H1 (cell line): ENCODE measurements around the gene FBXW5. TPM values are rescaled to one million over a fixed set of nuclear protein-coding genes. Genes with fewer than 3 reads are reported as not detected.

Experiments
- CTCF ChIA-PET: fragments of 300-600 bp; sonication (Branson Sonifier 250); formaldehyde crosslinking; loops from one replicate; lab custom pipeline; 2021; ENCODE audit not compliant: partially characterized antibody; lab: Charles Lee
- POLR2A ChIA-PET: fragments of 300-600 bp; sonication (Branson Sonifier 250); formaldehyde crosslinking; loops from one replicate; lab custom pipeline; 2021; ENCODE audit warnings: inconsistent platforms; ENCODE audit not compliant: partially characterized antibody; lab: Charles Lee
- DNase-seq, 2 experiments: peaks; one replicate each; pipeline versions ENCODE4 v3.0.0 to v3.0.0-alpha.2; 2010 to 2022; ENCODE audit warnings: low spot score in 2 of 2, low read depth in 1 of 2, mixed read lengths in 1 of 2
- FAIRE-seq: peaks from 2 replicates; lab custom pipeline; 2011; peaks lifted over from hg19 to GRCh38; lab: Jason Lieb, UNC
- H2AFZ ChIP-seq: 2 replicates; pipeline ENCODE4 v1.8.1; 2012; ENCODE audit warnings: low read length, inconsistent platforms
- H2AK5ac ChIP-seq: 2 replicates; pipeline ENCODE4 v1.6.1; 2013; ENCODE audit warnings: low read depth, low read length
- H2BK120ac ChIP-seq: replicated peaks from 2 replicates; pipeline ENCODE3; 2013; ENCODE audit warnings: low read depth, low read length, inconsistent platforms
- H2BK12ac ChIP-seq: 2 replicates; pipeline ENCODE4 v1.6.1; 2013; ENCODE audit warnings: low read depth, low read length
- H2BK15ac ChIP-seq: 2 replicates; pipeline ENCODE4 v1.6.1; 2013; ENCODE audit warnings: low read length
- H2BK20ac ChIP-seq: 2 replicates; pipeline ENCODE4 v1.6.1; 2013; ENCODE audit warnings: low read length
- H2BK5ac ChIP-seq: 2 replicates; pipeline ENCODE4 v1.6.1; 2013; ENCODE audit warnings: low read depth, low read length
- H3K14ac ChIP-seq: 2 replicates; pipeline ENCODE4 v1.6.1; 2013; ENCODE audit warnings: inconsistent platforms; ENCODE audit not compliant: insufficient read length
- H3K18ac ChIP-seq: 2 replicates; pipeline ENCODE4 v1.6.1; 2013; ENCODE audit warnings: low read length; ENCODE audit errors: extremely low read depth
- H3K23ac ChIP-seq: 2 replicates; pipeline ENCODE4 v1.6.1; 2013; ENCODE audit warnings: inconsistent platforms; ENCODE audit not compliant: insufficient read length
- H3K23me2 ChIP-seq: 2 replicates; pipeline ENCODE4 v1.6.1; 2013; ENCODE audit warnings: low read depth, low read length
- H3K27ac ChIP-seq: 2 replicates; pipeline ENCODE4 v1.6.1; 2011; ENCODE audit warnings: low read depth, low read length, inconsistent platforms
- H3K27me3 ChIP-seq, 4 experiments: replicated peaks in 1 of 4; 1 replicate in 1 of 4; 2 replicates in 3 of 4; pipeline versions ENCODE4 v1.6.1 to v1.8.1; 2011 to 2013; ENCODE audit warnings: low read length in 3 of 4, mild to moderate bottlenecking in 3 of 4, inconsistent platforms in 2 of 4, mixed read lengths in 2 of 4, moderate library complexity in 1 of 4; ENCODE audit not compliant: control insufficient read depth in 3 of 4, insufficient read depth in 3 of 4; ENCODE audit errors: extremely low read depth in 1 of 4
- H3K36me3 ChIP-seq, 4 experiments: 2 replicates each; pipeline versions ENCODE4 v1.6.1 to v1.8.1; 2011 to 2013; ENCODE audit warnings: mild to moderate bottlenecking in 4 of 4, low read length in 3 of 4, moderate library complexity in 2 of 4, control low read depth in 1 of 4, inconsistent platforms in 1 of 4; ENCODE audit not compliant: insufficient read depth in 4 of 4, control insufficient read depth in 2 of 4
- H3K4ac ChIP-seq: replicated peaks from 2 replicates; pipeline ENCODE3; 2013; ENCODE audit warnings: low read length, low read depth, mixed read lengths, inconsistent platforms; ENCODE audit not compliant: insufficient read length
- H3K4me1 ChIP-seq, 4 experiments: replicated peaks in 1 of 4; 1 replicate in 1 of 4; 2 replicates in 3 of 4; pipeline versions ENCODE4 v1.6.1 to v1.8.1; 2011 to 2013; ENCODE audit warnings: low read length in 3 of 4, inconsistent platforms in 2 of 4, mixed read lengths in 1 of 4; ENCODE audit not compliant: insufficient read depth in 4 of 4, control insufficient read depth in 3 of 4
- H3K4me2 ChIP-seq, 2 experiments: 2 replicates each; pipeline versions ENCODE4 v1.6.1 to v1.8.1; 2011 to 2013; ENCODE audit warnings: low read depth in 2 of 2, low read length in 2 of 2, control low read depth in 1 of 2, inconsistent platforms in 1 of 2, mild to moderate bottlenecking in 1 of 2; ENCODE audit not compliant: insufficient read depth in 1 of 2
- H3K4me3 ChIP-seq, 4 experiments: fragments of 200-600, 300-600 bp in 1 of 4; sonication (generic), shearing (Covaris generic), sonication (Bioruptor Twin) in 1 of 4; 2 replicates each; pipeline versions ENCODE4 v1.5.1 to v1.8.1; 2011 to 2016; ENCODE audit warnings: low read length in 4 of 4, low read depth in 3 of 4, control low read depth in 2 of 4, inconsistent platforms in 2 of 4, mild to moderate bottlenecking in 2 of 4, mixed read lengths in 1 of 4, moderate library complexity in 1 of 4; ENCODE audit not compliant: insufficient read depth in 2 of 4; ENCODE audit errors: extremely low read depth in 1 of 4
- H3K56ac ChIP-seq: replicated peaks from 2 replicates; pipeline ENCODE3; 2013; ENCODE audit warnings: low read depth, mild to moderate bottlenecking, mixed read lengths, low read length, inconsistent platforms; ENCODE audit not compliant: insufficient read length
- H3K79me1 ChIP-seq: 2 replicates; pipeline ENCODE4 v1.6.1; 2013; ENCODE audit warnings: low read depth, low read length, control low read depth
- H3K79me2 ChIP-seq, 2 experiments: 2 replicates each; pipeline versions ENCODE4 v1.6.1 to v1.8.1; 2012 to 2013; ENCODE audit warnings: low read length in 2 of 2, mild to moderate bottlenecking in 2 of 2, inconsistent platforms in 1 of 2; ENCODE audit not compliant: insufficient read depth in 2 of 2, control insufficient read depth in 1 of 2
- H3K9ac ChIP-seq, 4 experiments: replicated peaks in 1 of 4; 1 replicate in 1 of 4; 2 replicates in 3 of 4; pipeline versions ENCODE4 v1.6.1 to v1.8.1; 2011 to 2013; ENCODE audit warnings: low read depth in 3 of 4, low read length in 3 of 4, control low read depth in 2 of 4, mild to moderate bottlenecking in 2 of 4, moderate library complexity in 2 of 4, inconsistent platforms in 1 of 4; ENCODE audit errors: extremely low read depth in 1 of 4
- H3K9me3 ChIP-seq, 2 experiments: 2 replicates each; pipeline versions ENCODE4 v1.6.1 to v1.8.1; 2012 to 2013; ENCODE audit warnings: mild to moderate bottlenecking in 2 of 2, moderate library complexity in 2 of 2, control low read depth in 1 of 2, inconsistent platforms in 1 of 2, low read depth in 1 of 2, low read length in 1 of 2, mixed read lengths in 1 of 2; ENCODE audit not compliant: insufficient read depth in 2 of 2
- H4K20me1 ChIP-seq, 2 experiments: replicated peaks in 1 of 2; 2 replicates each; pipeline versions ENCODE3 to v1.8.1; 2011 to 2013; ENCODE audit warnings: inconsistent platforms in 2 of 2, low read length in 2 of 2, mild to moderate bottlenecking in 1 of 2; ENCODE audit not compliant: insufficient read depth in 2 of 2, control insufficient read depth in 1 of 2
- H4K5ac ChIP-seq: 2 replicates; pipeline ENCODE4 v1.6.1; 2013; ENCODE audit warnings: low read length, low read depth, mixed read lengths, inconsistent platforms; ENCODE audit not compliant: insufficient read length
- H4K8ac ChIP-seq: 2 replicates; pipeline ENCODE4 v1.8.0; 2013; ENCODE audit warnings: mild to moderate bottlenecking, moderate library complexity, low read length, inconsistent platforms; ENCODE audit not compliant: insufficient read depth; ENCODE audit errors: extremely low read depth
- H4K91ac ChIP-seq: replicated peaks from 2 replicates; pipeline ENCODE3; 2013; ENCODE audit warnings: low read length, mixed read lengths, inconsistent platforms; ENCODE audit not compliant: insufficient read length
- CHD1 ChIP-seq: IDR thresholded peaks from 2 replicates; pipeline ENCODE4 v1.6.1; 2012; ENCODE audit warnings: low read depth, low read length, improper control_type of control experiment
- GTF2F1 ChIP-seq: IDR thresholded peaks from 2 replicates; pipeline ENCODE4 v1.6.1; 2012; ENCODE audit warnings: low read depth, low read length, improper control_type of control experiment, borderline replicate concordance
- JUN ChIP-seq: IDR thresholded peaks from 2 replicates; pipeline ENCODE4 v1.6.1; 2011; ENCODE audit warnings: low read depth, mild to moderate bottlenecking, improper control_type of control experiment, low read length
- POLR2A ChIP-seq, 2 experiments: IDR thresholded peaks; 1 replicate in 1 of 2; 2 replicates in 1 of 2; pipeline ENCODE4 v1.6.1; 2011; ENCODE audit warnings: low read depth in 2 of 2, low read length in 2 of 2, mild to moderate bottlenecking in 2 of 2; ENCODE audit errors: control extremely low read depth in 1 of 2
- RXRA ChIP-seq: IDR thresholded peaks from 2 replicates; pipeline ENCODE4 v1.6.1; 2011; ENCODE audit warnings: low read depth, mild to moderate bottlenecking, low read length, moderate library complexity; ENCODE audit not compliant: insufficient read depth
- WGBS, 2 experiments: shearing (Covaris generic) in 1 of 2; methylation state at CpG; one replicate each; pipeline versions ENCODE4 v1.1.6 to v1.1.7; 2013 to 2015; ENCODE audit warnings: low lambda C conversion rate in 2 of 2, mixed read lengths in 2 of 2, inconsistent platforms in 1 of 2, low coverage in 1 of 2, missing lambda C conversion rate in 1 of 2; ENCODE audit not compliant: insufficient replicate concordance in 2 of 2, insufficient coverage in 1 of 2, insufficient read length in 1 of 2; ENCODE audit errors: extremely low coverage in 1 of 2, missing lambda C conversion rate in 1 of 2; 5-methylcytosine and 5-hydroxymethylcytosine counted together
- polyA plus RNA-seq, 7 experiments: library from polyadenylated mRNA; depleted of rRNA in 3 of 7; stranded (reverse) in 5 of 7; unstranded in 2 of 7; fragments of >200 nt in 5 of 7; fragments of 200-250 nt in 2 of 7; gene quantifications; 1 replicate in 5 of 7; 2 replicates in 1 of 7; 4 replicates in 1 of 7; pipeline versions ENCODE4 v1.2.1 to v1.2.3, GENCODE V29; 2011 to 2013; ENCODE audit warnings: missing spikeins in 2 of 7, mixed read lengths in 2 of 7
- total RNA-seq: library from RNA; stranded (reverse); fragmentation: NEBNext Ultra II Directional; extraction: Animal tissue kit (Norgen Biotek cat#: 25700); gene quantifications from 2 replicates; pipeline ENCODE4 v1.2.1, GENCODE V29; 2021

FBXW5 gene
- total and polyA plus RNA-seq, 2 of the 8 experiments (the other 6 are each of a cell fraction or from before 2014, with no cell fraction given), result 49.0 to 71.0 TPM

DNA sequence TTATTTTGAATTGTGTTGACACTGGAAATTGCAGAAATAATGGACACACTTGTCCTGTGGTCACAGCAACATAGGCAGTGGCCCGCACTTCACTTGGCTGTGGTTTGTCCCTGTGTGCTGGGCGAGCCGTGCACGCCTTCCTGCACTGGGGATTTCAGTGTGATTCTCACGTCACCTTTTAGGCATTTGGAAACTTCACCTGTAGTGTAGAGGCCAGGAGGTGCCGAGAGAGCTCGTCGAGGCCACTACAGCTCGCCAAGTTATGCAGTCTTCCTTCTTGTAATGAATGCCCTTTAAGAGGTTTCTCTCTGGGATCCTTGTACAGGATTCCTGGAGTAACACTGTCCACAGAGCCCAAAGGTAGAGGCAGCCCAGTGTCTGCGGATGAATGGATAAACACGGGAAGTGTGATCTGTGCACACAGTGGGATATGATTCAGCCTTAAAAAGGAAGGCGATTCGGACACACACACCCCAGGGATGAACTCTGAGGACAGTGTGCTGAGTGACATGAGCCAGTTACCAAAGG is 43.5 kb downstream of the FBXW5 start:
- 91% methylated on average over 12 of the region's 13 CpGs; no CpG with 5 or more reads in 1 of the 2 experiments for WGBS, 2 experiments
- Histone ChIP-seq H3K36me3 (peaks cover 9 to 27% (median 23%) of the 10 kb centered on the region in 4 experiments; a peak in 7 of 8 replicates), H2BK15ac (no peak overlapping the region), H3K18ac (no peak overlapping the region), H4K20me1 (peaks cover 7 to 21% of the 10 kb centered on the region in 2 experiments), H4K5ac (no peak overlapping the region), H2BK12ac (no peak overlapping the region), H2AFZ (no peak overlapping the region), H3K4me2 (no peak overlapping the region), H3K23me2 (no peaks in the 10 kb centered on the region), H3K23ac (no peak overlapping the region), H2BK20ac (no peak overlapping the region), H2BK120ac (no peak overlapping the region), H3K79me1 (peaks cover 8% of the 10 kb centered on the region; the same call in 1 of the 2 replicates), H3K27me3 (no peaks in the 10 kb centered on the region), H3K4ac (no peak overlapping the region), H3K4me3 (no peak overlapping the region), H3K9me3 (no peaks in the 10 kb centered on the region), H2AK5ac (no peak overlapping the region), H4K91ac (no peak overlapping the region), H3K14ac (no peak overlapping the region), H3K56ac (no peak overlapping the region), H3K27ac (no peak overlapping the region), H2BK5ac (0 out of 2 replicates have a peak overlapping the region, but pooled peaks have one; percentile 5), H4K8ac (no peak overlapping the region), H3K9ac (no peak overlapping the region), H3K79me2 (peaks cover 0 to 14% of the 10 kb centered on the region in 2 experiments; a peak in 2 of 4 replicates), H3K4me1 (no peaks in the 10 kb centered on the region; a peak in 1 of 7 replicates)
- DNase-seq (no peak), FAIRE-seq (no peak)
- ChIA-PET POLR2A (no interaction called here), CTCF (interaction anchor here (0.9 to 1.5 kb wide), 3 partner anchors 11 to 60 kb away, joined by 3 to 8 read pairs (median 4); partner anchors contain the start of gene AJM1)
- no peak for TF ChIP-seq RXRA
- no peak for TF ChIP-seq GTF2F1
- TF ChIP-seq CHD1, result no peak
- no peak for TF ChIP-seq JUN
- TF ChIP-seq POLR2A (IDR thresholded peaks at IDR 0.05; ENCODE audit: control extremely low read depth in 1 of 2, low read depth in 2 of 2, low read length in 2 of 2), result 0 out of 3 replicates have a peak, but pooled peaks of 1 of the 2 experiments have one; percentile 15
